Body of pancreas (tissue), 4 donors: Measurements from ENCODE around the gene PDAP1.

Experiments used
- POLR2A ChIP-seq, 3 donors: fragments of 450-650 bp; IDR thresholded peaks; one replicate each; pipeline ENCODE4 v1.6.1; 2016; ENCODE audit warnings: antibody characterized with exemption in 3 of 3, mild to moderate bottlenecking in 2 of 3
- TF ChIP-seq, protein P1 (sequence below), 7 experiments: fragments of 450-650 bp in 4 of 7; fragments of 200-600 bp in 3 of 7; sonication (generic) in 3 of 7; IDR thresholded peaks; one replicate each; pipeline ENCODE4 v1.5.1; 2016 to 2019; ENCODE audit warnings: antibody characterized with exemption in 7 of 7

DNA sequence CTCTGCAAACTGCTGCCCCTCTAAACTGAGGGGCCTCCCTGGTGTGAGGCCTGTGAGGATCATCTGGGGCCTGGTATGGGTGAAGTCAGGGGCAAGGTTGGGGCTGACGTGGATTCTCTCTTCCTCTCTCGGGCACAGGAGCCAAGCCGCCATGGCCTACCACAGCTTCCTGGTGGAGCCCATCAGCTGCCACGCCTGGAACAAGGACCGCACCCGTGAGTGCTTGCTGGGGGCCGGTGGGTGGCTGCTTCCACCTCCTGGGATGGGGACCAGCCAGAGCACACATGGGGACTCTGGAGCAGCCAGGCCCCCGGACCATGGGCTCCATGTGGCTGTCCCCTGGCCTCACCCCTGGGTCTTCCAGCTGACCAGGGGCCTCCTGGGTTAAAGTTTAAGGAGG, 22.8 kb downstream of the PDAP1 start:
- TF ChIP-seq, protein P1, sequence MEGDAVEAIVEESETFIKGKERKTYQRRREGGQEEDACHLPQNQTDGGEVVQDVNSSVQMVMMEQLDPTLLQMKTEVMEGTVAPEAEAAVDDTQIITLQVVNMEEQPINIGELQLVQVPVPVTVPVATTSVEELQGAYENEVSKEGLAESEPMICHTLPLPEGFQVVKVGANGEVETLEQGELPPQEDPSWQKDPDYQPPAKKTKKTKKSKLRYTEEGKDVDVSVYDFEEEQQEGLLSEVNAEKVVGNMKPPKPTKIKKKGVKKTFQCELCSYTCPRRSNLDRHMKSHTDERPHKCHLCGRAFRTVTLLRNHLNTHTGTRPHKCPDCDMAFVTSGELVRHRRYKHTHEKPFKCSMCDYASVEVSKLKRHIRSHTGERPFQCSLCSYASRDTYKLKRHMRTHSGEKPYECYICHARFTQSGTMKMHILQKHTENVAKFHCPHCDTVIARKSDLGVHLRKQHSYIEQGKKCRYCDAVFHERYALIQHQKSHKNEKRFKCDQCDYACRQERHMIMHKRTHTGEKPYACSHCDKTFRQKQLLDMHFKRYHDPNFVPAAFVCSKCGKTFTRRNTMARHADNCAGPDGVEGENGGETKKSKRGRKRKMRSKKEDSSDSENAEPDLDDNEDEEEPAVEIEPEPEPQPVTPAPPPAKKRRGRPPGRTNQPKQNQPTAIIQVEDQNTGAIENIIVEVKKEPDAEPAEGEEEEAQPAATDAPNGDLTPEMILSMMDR (IDR thresholded peaks at IDR 0.05): no peak
- TF ChIP-seq POLR2A (IDR thresholded peaks at IDR 0.05): no peak
